Left lobe of liver (tissue), 2 donors: Measurements from ENCODE around the gene BRD7. TPM values are rescaled to one million over a fixed set of nuclear protein-coding genes. Genes with fewer than 3 reads are reported as not detected.

Experiments used
- ATAC-seq: fragments of 200-7000 bp; cut with Tn5 transposase; one replicate; pipeline ENCODE4 v1.9.1; 2020; ENCODE audit warnings: mild to moderate bottlenecking, moderate library complexity
- DNase-seq: peaks from one replicate; pipeline ENCODE4 v3.0.0-alpha.2; 2020; ENCODE audit warnings: low spot score
- total RNA-seq: library from RNA; stranded (reverse); gene quantifications from one replicate; pipeline ENCODE4 v1.2.1, GENCODE V29; 2021
- donor health status: DM: no; HTN: no; CAD: no; lungs with moderate emphysema.
- donor health status: DM: no; HTN: yes; CAD: no.

Gene BRD7
- 17.9 TPM for total RNA-seq

DNA sequence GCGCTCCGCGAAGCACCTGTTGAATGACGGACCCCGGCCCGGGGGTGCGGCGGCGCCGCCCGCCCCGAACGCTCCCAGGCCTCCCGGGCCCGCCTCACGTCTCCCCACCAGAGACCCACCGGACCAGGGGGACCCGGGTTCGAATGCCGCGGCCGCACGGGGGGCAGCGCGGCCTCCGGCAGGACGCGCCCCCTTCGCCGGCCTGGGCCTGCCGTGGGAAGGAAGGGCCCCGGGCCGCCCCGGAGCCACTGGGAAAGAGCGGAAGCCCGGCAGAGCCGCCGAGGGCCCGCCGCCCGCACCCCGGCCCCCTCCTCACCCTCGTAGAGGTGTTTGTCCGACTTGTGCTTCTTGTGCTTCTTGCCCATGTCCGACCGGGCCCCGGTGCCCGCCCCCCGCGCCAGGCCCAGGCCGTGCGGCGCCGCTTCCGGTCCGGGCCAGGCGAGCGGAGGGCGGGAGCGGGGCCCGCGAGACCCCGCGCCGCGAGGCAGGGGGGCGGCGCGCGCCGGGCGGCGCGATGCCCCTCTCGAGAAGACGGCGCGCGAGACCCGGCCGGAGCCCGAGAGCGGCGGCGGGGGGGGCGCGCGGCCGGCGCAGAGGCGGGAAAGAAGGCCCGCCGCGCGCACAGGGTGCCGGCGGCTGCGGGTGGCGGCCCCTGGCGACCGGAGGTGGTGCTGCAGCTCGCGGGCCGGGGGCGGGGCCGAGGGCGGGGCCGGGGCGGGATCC, at the start of gene BRD7:
BRD7 (minus strand) TSS at position 579 of the 723 bp plus-strand sequence; CDS start at position 365, 214 bp downstream.
- peak; percentile 75 for DNase-seq
- ATAC-seq, result peak; percentile 94

GRCh38 chr16:50416388-50416787, 47.6 kb upstream of the BRD7 start:
- no peak for ATAC-seq
- DNase-seq, result no peak

- ATAC-seq, result no peak
Observed at GRCh38 chr16:50414152-50414551, 45.4 kb upstream of the BRD7 start.

DNA sequence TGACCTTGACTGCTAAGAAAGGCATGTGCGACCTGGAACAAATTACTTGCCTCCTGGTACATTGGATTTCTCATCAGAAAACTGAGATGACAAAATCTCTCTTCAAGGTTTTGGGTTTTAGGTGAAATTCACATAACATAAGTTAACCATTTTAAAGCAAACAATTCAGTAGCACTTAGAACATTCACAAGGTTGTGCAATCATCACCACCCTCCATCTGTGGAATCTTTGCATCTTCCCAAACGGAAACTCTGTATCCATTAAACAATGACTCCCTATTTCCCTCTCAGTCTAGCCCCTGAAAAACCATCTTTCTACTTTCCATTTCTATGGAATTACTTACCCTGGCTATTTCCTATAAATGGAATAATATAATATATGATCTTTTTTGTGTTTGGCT, 42.2 kb upstream of the BRD7 start:
- DNase-seq (no peak), ATAC-seq (no peak)

More at GRCh38 chr16:50414152-50414551, 45.4 kb upstream of the BRD7 start:
- no peak for DNase-seq

DNA sequence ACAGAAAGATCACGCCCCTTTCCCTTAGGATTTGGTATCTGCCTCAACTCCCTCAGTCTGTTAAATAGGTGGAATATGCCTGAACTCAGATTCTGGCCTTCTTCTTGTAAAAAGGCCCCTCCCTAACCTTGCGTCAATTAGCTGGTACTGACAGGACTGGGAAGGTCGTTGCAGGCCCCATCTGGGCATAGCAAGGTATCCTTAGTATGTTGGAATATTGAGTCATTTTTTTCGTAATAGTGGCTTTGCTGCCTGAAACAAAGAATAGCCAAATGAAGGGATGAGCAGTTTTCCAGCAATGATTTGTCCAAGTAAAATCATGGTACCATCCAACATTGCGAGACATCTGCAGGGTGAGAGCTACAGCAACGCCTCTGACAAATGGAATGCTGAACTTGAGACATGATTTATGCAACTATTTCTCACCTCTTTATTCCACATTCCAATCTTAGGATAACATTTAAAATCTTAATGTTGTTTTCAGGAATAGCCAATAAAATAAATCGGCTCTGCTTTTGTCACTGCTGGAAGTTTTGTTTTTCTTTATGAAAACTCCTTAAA, 39.3 kb upstream of the BRD7 start:
- DNase-seq, result no peak
- no peak for ATAC-seq

GRCh38 chr16:50407351-50407750, 38.6 kb upstream of the BRD7 start:
- DNase-seq (peak; percentile 30), ATAC-seq (no peak)

DNA sequence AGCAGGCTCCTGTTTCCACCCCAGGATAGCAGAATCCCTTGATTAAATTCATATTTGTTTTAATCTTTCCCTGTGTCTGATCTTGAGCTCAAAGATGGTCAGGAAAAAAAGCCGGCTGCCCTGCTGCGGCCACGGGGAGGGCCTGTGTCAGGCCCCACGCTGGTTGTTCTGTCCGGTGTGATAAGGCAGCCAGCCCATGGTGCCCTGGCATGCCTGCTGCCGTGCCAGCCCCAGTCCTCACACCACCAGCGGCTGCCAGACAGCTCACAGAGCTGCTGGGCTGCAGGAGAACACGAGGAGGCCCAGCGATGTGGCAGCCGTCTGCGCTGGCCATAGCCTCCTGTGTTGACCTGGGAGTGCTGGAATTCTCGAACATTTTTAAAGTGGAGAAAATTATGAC, 34.7 kb upstream of the BRD7 start:
- DNase-seq, result no peak
- no peak for ATAC-seq

- ATAC-seq (no peak), DNase-seq (no peak)
Observed at GRCh38 chr16:50402298-50402895, 33.6 kb upstream of the BRD7 start.

- ATAC-seq, result no peak
Observed at GRCh38 chr16:50401355-50401754, 32.6 kb upstream of the BRD7 start.

GRCh38 chr16:50400967-50401348, 32.2 kb upstream of the BRD7 start:
- ATAC-seq (no peak), DNase-seq (no peak)

More at GRCh38 chr16:50401355-50401754, 32.6 kb upstream of the BRD7 start:
- no peak for DNase-seq

DNA sequence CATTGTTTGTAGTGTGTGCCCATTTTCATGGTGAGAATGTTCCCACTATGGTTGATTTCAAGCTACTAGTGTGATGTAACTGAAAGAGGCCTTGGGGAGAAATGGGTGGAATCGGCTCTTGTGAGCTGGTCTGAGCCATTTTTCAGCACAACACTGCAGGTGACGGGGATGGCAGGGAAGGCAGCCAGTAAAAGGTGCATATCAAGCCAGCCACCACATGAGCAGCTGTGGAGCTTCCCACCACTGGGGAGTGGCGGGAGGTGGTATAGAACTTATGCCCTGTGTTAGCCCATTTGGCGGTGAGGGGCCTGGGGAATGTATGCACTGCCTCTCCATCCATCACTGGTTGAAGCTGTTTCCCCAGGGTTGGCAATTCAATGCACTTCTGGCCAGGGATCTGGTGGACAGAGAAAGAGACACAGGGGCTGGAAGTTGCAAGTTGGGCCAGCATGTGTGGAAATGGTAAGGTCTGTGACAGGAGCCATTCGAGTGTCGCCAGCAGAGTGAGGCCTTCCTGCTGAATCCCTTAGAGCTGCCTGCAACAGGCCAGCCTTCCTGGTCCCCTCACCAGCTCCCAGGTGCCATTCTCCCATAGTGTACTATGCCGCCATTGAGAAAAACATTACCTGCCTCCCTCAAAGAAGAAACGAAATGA, 31.7 kb upstream of the BRD7 start:
- no peak for DNase-seq
- no peak for ATAC-seq

DNA sequence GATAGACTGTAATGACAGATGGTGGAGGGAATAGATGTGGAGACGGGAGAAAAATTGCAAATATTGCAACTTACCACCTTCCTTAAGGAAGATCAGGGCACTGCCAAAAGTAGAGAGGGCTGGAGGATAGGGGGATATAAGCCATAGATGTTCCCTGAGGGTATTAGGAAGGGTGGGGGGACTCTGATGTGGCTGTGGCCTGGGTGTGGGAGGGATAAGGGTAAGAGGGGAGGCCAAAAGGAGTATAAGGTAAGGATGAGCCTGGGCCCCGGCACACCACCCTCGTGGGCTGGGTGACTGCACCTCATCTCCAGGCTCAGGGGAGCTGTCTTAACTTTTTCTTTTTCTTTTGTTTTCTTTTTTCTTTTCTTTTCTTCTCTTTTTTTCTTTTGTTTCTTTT, 30.6 kb upstream of the BRD7 start:
- ATAC-seq, result no peak
- DNase-seq, result no peak

GRCh38 chr16:50398336-50398735, 29.5 kb upstream of the BRD7 start:
- ATAC-seq (no peak), DNase-seq (no peak)

DNA sequence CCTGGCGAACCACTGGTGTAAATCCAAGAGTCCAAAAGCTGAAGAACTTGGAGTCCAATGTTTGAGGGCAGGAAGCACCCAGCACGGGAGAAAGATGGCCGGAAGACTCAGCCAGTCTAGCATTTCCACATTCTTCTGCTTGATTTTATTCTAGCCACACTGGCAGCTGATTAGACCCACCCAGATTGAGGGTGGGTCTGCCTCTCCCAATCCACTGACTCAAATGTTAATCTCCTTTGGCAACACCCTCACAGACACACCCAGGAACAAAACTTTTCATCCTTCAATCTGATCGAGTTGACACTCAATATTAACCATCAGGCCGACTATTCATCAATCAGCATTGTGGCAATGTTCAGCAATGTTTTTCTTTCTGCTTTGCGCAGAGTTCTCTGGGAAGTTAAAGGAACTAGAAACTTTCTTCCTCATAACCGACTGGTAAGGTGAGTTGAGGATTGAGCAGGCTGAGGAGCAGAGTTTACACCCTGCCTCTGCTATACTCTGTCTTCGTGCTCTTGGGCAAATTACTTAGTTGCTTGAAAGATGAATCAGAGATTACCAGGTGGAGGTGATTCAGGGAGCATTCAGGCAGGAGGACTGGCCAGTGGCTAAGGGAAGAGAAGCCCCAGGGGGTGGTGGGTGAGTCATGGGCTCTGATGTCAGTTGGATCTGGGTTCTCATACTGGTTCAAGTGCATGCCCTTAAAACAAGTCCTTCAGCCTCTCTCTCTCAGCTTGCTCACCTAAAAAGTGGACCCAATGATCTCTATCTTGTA, 28.2 kb upstream of the BRD7 start:
- ATAC-seq, result no peak
- no peak for DNase-seq

DNA sequence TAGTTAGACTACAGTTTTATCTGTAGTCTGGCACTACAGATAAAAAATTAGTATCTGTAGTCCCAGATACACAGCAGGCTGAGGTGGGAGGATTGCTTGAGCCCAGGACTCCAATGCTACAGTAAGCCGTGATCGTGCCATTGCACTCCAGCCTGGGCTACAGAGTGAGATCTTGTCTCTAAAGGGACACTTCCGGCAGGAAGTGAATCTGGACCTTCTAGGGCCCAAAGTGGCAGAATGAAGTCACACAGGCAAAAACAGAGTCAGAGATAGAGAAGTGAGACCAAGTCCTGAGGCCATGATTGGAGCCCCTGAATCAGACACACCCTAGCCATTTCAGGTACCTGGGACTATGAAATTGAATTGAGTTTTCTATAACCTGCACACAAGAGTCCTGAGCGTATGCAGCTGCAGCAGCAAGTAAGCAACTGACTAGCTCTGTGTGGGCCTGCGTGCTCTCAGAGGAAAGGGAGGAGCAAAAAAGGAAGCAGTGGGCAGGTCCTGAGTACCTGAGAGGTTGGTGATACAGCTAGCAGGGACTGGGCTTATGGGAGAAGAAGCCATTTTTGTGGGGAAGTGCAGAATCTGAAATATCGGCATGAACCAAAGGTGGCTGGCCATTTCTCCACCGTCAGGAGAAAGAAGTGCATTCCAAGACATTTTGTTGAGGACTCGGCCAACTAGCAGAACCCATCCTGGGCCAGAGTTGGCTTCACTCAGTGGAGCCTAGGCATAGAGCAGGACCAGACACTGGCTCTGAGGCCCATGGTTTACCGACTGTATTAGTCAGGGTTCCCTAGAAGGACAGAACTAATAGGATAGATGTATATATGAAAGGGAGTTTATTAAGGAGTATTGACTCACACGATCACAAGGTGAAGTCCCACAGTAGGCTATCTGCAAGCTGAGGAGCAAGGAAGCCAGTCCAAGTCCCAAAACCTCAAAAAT, 27.2 kb upstream of the BRD7 start:
- ATAC-seq (no peak), DNase-seq (no peak)

GRCh38 chr16:50393858-50394802, 25.3 kb upstream of the BRD7 start:
- DNase-seq (no peak), ATAC-seq (no peak)

DNA sequence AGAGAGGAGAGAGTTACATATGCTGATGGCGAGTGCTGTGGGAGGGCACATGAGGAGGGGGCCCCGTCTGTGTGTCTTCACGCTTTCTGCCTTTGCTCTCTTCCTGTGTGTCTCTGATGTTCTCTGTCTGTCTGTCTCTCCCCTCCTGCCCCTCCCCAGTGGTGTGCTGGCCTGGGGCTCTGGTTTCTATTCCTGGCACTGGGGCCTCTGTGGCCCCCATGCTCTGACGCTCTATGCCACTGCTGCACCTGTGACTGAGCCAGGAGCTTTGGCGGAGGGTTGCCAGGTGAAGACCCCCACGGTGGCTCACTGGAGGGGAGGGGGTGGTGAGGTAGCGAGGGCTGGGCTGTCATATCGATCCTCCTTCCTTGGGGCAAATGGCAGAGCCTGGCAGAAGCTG, 24.6 kb upstream of the BRD7 start:
- ATAC-seq, result no peak
- DNase-seq, result no peak

- DNase-seq, result no peak
- no peak for ATAC-seq
Observed at GRCh38 chr16:50390914-50391716, 22.3 kb upstream of the BRD7 start.
